MM.1S (cell line): ENCODE measurements around the gene HIVEP1.

Source experiments
- CTCF ChIP-seq: fragments of 300-600 bp; sonication (generic); IDR thresholded peaks from 2 replicates; pipeline ENCODE4 v1.5.1; 2016; ENCODE audit warnings: antibody characterized with exemption, low read length, mixed read lengths
- EZH2 ChIP-seq: fragments of 300-600 bp; sonication (generic); optimal IDR thresholded peaks from 2 replicates; pipeline ENCODE3; 2017; ENCODE audit warnings: low read depth, mild to moderate bottlenecking, antibody characterized with exemption, low read length, mixed read lengths
- EZH2phosphoT487 ChIP-seq: fragments of 300-600 bp; sonication (generic); IDR thresholded peaks from 2 replicates; pipeline ENCODE4 v1.6.1; 2018; ENCODE audit warnings: antibody characterized with exemption, low read length

GRCh38 chr6:12185081-12185673 is 173.1 kb downstream of the HIVEP1 start:
- TF ChIP-seq CTCF (no peak), EZH2 (no peak), EZH2phosphoT487 (no peak)
